Activated CD8-positive, alpha-beta memory T cell treated with anti-CD3 and anti-CD28 coated beads, Interleukin-2, amount 50 U/mL, for 4 hours (primary cell): ENCODE measurements around the gene PACS1.

Source experiments
- DNase-seq: peaks from one replicate; pipeline ENCODE4 v3.0.0-alpha.2; 2020

Gene PACS1

GRCh38 chr11:66143996-66144678 is 74.1 kb downstream of the PACS1 start:
- DNase-seq, result no peak

GRCh38 chr11:66146074-66146473 is 76.0 kb downstream of the PACS1 start:
- DNase-seq, result no peak

DNA sequence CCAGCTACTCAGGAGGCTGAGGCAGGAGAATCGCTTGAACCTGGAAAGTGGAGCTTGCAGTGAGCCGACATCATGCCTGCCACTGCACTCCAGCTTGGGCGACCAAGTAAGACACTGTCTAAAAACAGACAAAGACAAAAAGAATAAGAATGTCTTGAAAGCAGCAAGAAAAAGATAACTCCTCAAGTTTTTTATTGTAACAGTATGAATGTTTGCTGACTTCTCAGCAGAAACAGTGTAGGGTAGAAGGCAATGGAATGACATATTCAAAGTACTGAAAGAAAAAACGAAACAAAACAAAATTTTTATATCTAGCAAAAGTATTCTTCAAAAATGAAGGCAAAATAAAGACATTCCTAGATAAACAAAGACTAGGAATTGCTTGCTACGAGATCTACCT is 76.9 kb downstream of the PACS1 start:
- DNase-seq, result no peak

DNA sequence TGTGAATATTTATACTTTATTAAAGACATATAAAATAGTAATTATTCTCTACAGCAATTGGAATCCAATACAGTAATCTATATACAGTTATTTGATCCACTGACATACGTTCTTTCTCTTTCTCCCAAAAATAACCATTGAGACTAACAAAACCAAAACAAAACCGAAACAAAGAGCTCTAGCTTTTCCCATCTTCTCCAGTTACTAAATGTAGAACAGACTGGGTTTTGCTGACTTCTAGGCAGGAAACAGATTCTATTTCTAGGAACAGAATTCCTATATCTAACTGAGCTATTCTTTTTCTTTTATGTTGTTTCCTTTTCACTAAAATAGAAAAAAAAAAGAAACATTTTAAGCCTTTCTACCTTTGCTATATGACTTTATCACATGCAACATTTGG is 80.1 kb downstream of the PACS1 start:
- no peak for DNase-seq

GRCh38 chr11:66150725-66151124 is 80.7 kb downstream of the PACS1 start:
- no peak for DNase-seq

GRCh38 chr11:66151273-66151672 is 81.2 kb downstream of the PACS1 start:
- DNase-seq, result no peak

DNA sequence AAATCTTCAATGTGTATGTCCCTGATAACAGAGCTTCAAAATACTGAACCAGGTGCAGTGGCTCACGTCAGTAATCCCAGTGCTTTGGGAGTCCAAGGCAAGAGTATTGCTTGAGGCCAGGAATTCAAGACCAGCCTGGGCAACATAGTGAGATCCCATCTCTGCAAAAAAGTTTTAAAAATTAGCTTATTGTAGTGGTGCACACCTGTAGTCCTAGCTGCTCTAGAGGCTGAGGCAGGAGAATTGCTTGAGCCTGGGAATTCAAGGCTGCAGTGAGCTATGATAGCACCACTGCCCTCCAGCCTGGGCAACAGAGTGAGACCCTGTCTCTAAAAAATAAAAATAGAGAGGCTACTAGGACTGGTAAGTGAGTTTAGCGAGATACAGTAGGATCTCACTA is 84.0 kb downstream of the PACS1 start:
- no peak for DNase-seq

GRCh38 chr11:66155387-66156073 is 85.5 kb downstream of the PACS1 start:
- DNase-seq, result no peak

- DNase-seq, result no peak
Measured at GRCh38 chr11:66157182-66157864, 87.3 kb downstream of the PACS1 start.

DNA sequence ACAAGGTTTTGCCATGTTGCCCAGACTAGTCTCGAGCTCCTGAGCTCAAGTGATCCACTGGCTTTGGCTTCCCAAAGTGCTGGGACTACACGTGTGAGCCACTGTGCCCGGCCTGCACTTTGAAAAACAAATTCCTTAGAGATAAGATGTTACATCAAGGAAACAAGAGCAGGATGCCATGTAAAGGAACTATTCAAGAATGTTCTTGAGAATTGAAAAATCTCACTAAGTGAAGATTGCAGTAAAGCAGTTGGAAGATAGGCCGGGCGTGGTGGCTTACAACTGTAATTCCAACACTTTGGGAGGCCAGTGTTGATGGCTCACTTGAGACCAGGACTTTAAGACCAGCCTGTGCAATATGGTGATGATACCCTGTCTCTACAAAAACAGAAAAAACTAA is 88.1 kb downstream of the PACS1 start:
- no peak for DNase-seq

DNA sequence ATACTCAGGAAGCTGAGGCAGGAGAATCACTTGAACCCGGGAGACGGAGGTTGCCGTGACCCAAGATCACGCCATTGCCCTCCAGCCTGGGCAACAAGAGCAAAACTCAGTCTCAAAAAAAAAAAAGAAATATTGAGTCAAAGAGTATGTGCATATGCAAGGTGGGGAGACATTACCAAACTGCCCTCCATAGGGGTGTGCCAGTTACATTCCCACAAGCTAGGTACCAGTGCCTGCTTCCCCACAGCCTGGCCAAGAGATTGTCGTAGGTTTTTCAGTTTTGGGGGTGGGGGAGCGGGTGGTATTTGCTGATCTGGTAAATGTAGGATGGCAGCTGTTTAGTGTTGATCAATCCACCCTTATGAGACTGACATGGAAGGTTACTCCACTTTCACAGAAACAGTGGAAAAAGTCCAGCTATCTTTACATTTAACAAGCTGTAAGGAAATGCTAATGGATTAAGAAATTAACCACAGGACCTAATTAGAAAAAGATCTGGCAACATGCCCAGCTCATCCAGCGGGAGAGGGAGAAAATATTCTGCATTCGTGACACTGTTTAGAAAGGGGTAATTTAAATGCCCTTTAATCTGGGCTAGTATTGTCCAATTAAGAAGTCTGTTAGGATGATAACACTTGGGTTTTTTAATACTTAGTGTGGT is 89.4 kb downstream of the PACS1 start:
- no peak for DNase-seq

DNA sequence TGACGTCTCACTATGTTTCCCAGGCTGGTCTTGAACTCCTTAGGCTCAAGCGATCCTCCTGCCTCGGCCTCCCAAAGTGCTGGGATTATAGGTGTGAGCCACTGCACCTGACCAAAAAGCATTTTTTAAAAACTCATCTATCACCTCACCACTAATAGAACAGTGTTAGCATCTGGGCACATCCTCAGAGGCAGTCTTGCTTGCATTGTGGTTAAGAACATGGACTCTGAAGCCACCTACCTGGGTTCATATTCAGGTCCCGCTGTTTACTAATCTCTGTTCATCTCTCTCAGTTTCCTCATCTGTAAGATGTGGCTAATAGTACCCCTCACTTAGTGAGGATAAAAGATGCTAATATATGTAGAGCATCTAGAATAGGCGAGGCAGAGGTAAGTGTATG is 90.6 kb downstream of the PACS1 start:
- DNase-seq, result no peak

DNA sequence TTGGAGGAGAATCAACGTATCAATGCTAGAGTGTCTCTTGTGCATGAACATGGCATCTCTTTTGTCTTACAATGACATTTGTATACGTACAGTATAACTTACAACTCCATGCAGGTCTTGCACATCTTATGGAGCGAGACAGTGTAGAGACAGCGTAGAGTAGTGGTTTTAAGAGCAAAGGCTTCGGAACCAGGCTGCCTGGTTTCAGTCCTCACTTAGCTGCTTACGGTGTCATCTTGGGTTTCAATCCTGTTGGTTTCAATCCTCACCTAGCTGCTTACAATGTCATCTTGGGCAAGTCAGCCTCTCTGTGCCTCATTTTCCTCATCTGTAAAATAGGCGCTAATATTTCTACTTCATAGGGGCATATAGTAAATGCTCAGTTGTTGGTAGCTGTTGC is 98.2 kb downstream of the PACS1 start:
- DNase-seq, result no peak

GRCh38 chr11:66172146-66172545 is 102.1 kb downstream of the PACS1 start:
- DNase-seq, result no peak

- no peak for DNase-seq
Measured at GRCh38 chr11:66176650-66177049, 106.6 kb downstream of the PACS1 start.

DNA sequence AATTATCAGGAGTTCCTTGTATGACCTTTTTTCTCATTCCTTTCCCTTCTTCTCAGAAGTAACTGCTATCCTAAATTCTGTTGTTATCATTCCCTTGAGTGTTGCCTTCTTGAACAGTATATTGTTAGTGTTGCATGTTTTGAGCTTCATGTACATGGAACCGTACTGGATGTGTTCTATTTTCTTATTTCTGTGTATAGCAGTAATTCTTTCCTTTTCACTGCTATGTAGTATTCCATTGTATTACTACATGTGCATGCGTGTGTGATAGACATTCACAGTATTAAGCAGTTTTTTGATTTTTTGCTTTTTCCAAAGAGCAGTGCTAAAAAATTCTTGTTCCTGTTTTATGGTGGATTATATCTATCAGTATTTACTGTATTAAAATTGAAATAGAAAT is 108.1 kb downstream of the PACS1 start:
- no peak for DNase-seq

GRCh38 chr11:66178871-66179270 is 108.8 kb downstream of the PACS1 start:
- DNase-seq, result no peak

DNA sequence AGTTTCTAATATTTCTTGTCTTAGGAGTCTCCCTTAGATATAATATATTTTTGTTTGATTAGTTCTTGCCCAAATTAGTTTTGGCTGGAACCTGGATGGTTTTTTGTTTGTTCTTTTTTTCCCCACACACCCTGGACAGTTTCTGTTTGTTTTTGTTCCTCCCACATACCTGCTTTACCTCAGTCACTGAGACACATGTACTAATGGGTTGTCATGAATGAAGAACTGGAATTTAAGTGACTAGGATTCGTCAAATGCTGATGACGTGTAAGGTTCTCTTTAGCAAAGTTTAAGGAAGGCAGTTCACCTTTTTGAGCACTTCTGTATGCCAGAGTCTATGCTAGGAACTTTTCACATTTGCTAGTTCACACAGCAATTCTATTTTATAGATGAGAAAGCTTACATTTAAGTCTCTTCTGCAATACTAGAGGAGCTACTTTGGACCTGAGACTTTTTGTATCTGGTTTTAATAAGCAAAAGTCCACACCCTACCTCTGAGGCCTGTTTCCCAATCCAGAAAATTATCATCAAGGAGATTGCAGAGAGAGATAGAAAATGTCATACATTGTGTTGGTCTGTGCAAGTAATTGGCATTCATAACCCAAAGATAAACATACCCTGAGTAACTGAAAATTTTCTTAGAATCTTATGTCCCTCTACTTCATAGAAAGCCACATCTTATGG is 111.7 kb downstream of the PACS1 start:
- DNase-seq, result no peak

GRCh38 chr11:66183494-66184048 is 113.5 kb downstream of the PACS1 start:
- DNase-seq, result no peak

GRCh38 chr11:66184728-66185127 is 114.7 kb downstream of the PACS1 start:
- no peak for DNase-seq

- DNase-seq, result no peak
Measured at GRCh38 chr11:66186470-66186869, 116.4 kb downstream of the PACS1 start.

GRCh38 chr11:66187453-66187852 is 117.4 kb downstream of the PACS1 start:
- no peak for DNase-seq

DNA sequence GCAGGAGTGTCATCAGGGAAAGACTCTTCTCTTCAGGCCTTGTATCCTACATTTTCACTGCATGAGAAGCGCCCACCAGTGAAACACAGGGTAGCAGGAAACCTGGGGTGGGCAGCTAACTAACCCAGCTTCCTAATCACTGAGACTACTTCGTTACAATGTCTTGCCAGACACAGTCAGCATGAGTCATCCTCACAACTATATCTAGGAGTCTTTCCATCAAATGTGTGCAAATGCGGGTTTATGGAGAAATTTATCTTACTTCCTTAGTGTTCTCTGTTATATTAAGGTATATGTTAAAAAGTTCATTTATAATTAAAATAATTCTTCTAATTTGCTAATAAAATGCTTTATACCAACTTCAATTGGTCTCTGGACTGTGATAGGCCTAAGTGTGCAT is 118.5 kb downstream of the PACS1 start:
- no peak for DNase-seq
